GM21737 (cell line): ENCODE results near the gene SLC27A5.
A peak's percentile ranks its signal among the peaks of the same experiment; 100 is the strongest.
"Not testable (repeated sequence)": the region's sequence is repeated elsewhere in the genome, so short reads cannot be mapped to it uniquely, and the experiment has no call there.

Experiments used
- ATAC-seq: cut with Tn5 transposase; IDR thresholded peaks from one replicate; pipeline ENCODE4 v1.9.1; 2021; ENCODE audit warnings: mild to moderate bottlenecking, moderate library complexity; ENCODE audit not compliant: unreplicated experiment

The SLC27A5 gene

DNA sequence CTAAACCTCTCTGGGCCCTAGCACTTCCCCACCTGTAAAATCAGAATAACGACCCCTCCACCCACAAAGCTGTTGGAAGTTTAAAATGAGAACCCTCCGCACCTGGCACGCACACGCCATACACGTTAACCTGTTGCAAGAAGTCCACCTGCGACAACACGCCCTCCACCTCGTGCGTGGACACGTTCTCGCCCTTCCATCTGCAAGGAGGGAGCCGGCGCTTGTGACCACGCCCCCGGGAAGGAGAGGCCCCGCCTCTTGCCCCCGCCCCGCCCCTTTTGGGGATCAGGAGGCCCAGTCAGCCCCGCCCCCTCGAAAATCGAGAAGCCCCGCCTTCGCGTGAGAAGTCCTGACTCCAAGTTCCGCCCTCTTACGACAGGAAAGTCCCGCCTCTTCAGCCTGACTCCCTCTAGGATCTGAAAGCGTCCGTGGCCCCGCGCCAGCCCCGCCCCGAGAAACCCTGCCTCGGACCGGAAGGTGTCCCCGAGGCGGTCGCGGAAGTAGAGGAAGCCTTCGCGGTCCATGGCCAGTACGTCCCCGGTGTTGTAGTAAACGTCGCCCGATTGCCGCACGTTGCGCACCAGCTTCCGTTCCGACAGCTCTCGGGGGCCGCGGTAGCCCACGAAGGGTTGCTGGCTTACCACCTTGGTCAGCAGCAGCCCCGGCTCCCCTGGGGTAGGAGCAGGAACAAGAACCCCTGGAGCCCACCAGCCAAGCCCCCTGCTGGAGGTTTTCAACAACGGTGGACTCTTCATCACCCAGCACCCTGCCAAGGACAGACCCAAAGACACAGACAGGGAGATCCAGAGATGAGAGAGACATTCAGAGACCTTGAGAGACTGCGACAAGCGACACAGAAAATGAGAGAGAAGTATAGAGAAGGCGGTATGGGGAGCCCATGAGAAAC, 12.5 kb downstream of the SLC27A5 start:
- peak; percentile 85 for ATAC-seq

DNA sequence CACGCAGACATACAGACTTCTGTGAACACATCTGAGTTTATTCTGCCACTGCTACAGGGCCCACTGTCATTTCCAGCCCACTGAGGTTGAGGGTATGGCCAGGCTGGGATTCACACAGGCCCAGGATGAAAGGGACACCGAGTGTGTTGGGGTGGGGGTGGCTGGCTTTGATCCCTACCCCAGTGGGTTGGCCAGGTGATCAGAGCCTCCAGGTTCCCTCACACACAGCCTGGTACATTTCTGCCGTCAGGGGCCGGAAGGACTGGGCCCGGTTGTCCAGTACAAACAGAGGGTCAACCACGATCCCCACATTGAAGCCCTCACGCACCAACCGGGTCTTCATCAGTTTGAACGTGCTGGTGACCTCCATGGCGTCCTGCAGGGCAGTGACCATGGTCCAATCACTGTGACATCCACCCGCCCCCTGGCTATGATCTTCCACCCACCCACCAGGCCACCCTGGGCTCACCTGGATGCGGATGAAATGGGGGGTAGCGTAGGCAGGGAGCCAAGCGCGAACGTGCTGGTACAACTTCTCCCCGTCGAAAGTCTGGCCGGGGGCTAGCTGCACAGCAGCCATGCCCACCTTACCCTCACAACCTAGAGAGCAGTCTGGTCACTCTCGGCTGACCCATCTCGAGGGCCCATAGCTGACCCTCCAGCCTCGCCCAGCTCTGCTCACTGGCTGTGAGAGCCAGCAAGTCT, 13.3 kb downstream of the SLC27A5 start:
- ATAC-seq = no peak

DNA sequence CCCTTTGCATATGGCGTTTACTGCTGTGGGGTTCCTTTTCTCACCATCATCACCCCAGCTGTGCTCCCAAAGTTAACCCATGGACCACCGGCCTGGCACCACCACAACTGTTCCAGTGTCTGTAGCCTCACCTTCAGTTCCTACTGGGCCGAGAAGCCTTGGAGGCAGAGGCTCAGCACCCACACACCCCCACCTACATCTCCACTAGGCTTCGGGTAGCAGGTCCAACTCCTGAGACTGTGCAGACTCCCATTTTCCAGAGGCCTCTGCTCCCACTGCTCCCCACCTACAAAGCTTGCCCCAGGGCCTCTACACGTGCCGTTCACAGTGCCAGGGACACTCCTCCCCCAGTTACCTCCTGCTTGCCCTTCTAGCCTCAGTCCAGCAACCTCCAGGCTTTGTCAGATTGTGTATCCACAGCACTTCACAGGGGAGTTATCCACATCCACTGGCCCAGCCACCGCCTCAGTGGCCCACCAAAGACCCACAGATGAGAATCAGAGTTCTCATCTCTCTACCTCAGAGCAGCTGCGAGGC, 14.1 kb downstream of the SLC27A5 start:
- no peak for ATAC-seq

DNA sequence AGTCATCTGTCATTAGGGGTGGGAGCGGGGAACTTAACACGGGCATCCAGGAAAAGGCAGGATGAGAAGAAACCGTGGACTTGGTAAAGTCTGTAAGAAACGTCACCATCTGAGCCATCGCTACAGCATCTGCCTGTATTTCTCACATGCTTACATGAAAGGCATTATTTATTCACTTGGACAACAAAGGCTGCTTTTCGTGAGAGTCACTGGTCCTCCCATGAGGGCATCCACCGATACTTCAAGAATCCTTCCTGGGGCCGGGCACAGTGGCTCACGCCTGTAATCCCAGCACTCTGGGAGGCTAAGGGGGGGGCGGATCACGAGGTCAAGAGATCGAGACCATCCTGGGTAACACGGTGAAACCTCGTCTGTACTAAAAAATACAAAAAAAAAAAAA, 19.5 kb downstream of the SLC27A5 start:
- no peak for ATAC-seq

DNA sequence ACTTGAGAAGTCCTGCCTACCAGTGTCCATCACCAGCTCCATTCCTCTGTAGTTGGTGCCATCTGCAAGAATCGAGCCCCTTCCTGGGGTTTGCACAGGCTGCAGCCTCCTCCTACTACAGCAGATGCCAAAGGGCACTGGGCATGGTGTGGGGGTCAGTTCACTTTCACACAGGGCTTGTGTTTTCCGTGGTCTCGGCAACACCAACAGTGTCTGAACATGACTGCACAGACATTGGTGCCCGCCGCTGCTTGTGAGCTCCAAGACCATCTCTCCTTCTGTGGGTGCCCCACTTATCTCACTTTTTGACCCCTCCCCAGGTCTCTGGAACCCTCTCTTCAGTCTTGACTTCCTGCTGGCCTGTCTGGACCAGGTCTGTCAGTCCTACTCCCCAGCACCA, 20.4 kb downstream of the SLC27A5 start:
- no peak for ATAC-seq

DNA sequence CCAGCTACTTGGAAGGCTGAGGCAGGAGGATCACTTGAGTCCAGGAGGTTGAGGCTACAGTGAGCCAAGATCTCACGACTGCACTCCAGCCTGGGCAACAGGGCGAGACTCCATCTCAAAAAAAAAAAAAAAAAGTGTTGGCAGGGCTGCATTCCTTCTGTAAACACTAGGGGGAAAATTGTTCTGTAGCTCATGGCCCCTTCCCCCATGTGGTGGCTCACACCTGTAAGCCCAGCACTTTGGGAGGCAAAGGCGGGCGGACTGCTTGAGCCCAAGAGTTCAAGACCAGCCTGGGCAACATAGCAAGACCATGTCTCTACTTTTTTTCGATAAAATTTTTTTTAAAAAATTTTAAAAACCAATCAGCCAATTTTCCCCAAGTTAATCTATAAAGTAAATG, 27.4 kb downstream of the SLC27A5 start:
- ATAC-seq = not testable (repeated sequence)

DNA sequence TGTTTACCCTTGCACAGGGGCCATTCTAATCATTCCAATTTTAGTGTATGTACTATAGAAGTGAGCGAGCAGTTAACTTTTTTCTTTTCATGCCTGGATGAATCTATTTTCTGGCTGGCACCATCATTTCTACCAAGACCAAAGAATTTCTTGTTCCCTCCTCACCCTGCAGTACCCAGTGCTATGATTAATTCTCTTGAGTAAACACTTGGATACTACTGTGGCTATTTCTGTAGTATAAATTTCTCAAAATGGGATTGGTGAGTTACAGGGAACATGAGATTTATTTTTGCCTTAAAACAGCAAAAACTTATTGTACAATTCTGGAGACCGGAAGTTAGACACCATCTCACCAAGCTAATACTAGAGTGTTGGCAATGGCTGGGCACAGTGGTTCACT, 28.0 kb downstream of the SLC27A5 start:
- ATAC-seq = no peak

DNA sequence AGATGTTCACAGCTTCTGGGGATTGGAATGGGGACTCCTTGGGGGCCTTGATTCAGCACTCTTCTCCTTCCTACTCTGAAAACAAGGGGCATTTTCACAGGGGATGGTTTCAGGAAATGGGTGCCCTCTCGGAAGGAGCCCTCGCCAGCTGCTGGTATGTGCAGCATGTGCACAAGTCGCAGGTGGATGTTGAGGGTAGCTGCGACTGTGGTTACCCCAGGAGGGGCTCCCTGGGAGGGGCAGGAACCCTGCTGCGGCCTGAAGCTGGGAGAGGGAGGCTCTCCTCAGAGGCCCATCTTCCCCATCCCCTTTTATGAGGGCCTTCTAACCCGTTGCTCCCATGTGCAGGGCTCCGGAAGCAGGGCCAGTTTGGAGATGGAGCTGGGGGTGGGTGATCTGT, 29.4 kb downstream of the SLC27A5 start:
- no peak for ATAC-seq

DNA sequence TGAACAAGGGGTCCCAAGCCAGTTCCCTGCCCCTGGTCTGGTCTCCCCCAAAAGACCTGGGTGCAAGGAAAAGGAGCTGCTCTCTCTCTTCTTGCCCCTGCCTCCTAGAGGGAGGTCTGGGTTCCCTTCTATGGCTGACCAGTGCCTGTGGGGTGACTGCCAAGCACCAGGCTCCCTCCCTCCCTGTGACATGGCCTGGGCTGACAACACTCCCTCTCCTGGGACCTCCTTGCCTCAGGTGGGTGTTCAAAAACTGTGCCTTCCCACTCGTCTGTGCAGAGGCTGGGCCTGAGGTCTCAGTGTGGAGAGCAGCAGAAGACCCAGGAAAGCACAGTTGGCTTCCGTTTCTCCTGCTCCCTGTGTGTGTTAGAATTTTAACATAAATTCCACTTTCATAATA, 31.0 kb downstream of the SLC27A5 start:
- no peak for ATAC-seq

DNA sequence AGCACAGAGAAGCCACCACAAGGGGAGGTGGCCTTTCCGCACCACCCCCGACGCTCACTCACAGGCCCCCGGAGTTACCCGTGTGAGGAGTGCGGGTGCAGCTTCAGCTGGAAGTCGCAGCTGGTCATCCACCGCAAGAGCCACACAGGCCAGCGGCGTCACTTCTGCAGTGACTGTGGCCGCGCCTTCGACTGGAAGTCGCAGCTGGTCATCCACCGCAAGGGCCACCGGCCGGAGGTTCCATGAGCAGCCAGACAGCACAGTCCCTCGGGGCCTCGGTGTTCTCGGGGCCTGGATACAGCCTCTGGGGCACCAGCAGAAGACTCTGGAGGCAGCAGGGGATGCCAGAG, 31.3 kb downstream of the SLC27A5 start:
- ATAC-seq = no peak

DNA sequence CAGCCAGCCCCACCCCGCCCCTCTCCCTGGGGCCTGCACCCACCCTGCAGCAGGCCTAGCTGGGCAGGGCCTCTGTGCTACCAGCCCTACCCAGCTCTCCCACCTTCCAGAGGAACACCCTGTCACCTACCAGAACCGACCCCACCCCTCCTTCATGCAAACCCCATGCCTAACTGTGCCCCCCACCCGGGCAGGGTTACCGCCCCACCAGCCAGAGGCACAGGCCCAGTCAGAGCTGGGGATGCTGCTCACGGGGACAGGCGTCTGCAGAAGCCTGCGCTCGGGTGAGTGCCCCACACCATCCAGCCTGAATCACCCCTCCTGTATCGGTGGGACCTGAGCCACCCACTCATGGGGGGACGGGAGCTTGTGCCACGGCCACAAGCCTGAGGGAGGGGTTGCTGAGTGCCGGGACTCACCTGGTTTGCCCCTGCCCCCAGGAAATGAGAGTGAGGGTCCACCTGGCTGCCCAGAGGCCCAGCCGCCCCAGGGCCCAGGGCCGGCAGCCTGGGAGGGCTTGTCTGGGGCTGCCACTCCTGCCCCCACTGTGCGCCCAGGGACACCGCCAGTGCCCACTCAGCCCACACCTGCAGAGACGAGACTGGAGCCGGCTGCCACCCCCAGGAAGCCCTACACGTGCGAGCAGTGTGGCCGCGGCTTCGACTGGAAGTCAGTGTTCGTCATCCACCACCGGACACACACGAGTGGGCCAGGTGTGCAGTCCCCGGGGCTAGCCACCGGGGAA, 31.9 kb downstream of the SLC27A5 start:
- no peak for ATAC-seq

DNA sequence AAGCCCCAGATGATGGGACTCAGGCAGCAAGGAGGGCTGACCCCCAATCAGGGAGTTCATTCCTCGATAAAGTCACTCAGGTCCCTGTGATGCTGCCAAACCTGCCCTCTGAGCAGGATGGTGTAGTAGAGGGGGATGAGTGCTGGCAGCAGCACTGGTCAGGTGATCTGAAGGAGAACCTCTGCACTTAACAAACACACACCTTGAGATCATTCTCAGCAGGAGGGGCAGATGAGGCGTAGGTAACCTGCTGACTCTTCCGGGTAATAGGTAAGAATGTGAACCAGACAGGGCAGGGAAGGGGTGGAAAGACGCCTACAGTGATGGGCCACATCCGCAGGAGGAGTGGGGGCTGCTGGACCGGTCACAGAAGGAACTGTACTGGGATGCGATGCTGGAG, 32.5 kb downstream of the SLC27A5 start:
- ATAC-seq = no peak

DNA sequence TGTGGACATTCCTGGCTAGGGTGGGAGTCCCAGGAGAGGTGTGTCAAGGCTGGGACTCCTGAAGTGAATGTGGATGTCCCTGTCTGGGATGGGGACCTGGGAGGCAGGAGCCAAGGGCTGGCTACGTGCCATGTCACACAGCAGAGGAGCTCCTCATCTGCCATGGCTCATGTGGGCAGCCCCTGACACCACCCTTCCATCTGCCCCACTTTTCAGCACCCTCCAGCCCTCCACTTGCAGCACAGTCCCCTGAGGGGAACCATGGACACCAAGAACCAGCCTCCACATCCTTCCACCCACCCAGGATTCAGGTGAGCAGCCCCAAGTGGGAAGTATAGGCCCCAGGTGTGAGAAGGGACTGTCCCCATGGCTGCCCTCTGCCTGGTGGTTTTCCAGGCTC, 33.9 kb downstream of the SLC27A5 start:
- no peak for ATAC-seq

DNA sequence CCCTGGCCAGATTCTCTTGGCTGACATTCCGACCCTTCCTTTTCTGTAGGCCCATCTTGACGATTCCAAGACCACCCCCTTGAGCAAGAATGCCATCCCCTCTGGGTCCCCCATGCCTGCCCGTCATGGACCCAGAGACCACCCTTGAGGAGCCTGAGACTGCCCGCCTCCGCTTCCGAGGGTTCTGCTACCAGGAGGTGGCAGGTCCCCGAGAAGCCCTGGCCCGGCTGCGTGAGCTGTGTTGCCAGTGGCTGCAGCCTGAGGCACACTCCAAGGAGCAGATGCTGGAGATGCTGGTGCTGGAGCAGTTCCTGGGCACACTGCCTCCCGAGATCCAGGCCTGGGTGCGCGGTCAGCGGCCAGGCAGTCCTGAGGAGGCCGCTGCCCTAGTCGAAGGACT, 34.7 kb downstream of the SLC27A5 start:
- no peak for ATAC-seq

DNA sequence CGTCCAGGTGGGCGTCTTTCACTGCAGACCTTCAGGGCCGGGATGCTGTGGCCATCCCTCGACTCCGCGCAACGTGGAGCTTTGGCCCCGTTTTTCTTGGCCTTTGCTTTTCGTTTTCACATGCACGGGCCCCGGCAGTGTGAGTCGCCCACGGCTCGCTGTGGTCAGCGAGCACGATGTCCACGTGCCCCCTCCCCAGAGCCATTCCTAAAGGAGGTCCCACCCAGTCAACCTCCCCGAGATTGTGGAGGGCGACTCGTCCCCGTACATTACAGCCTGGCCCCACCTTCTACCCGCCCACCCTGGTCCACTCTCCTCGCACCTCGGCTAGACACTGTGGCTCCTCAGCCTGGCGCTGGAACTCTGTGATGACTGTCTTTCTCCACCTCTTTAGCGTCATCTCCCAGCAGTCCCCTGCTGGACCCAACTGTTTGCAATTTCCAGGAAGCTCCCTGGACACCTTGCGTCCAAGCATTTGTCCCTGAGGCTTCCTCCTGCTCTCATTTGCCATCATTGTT, 35.2 kb downstream of the SLC27A5 start:
- ATAC-seq = no peak

DNA sequence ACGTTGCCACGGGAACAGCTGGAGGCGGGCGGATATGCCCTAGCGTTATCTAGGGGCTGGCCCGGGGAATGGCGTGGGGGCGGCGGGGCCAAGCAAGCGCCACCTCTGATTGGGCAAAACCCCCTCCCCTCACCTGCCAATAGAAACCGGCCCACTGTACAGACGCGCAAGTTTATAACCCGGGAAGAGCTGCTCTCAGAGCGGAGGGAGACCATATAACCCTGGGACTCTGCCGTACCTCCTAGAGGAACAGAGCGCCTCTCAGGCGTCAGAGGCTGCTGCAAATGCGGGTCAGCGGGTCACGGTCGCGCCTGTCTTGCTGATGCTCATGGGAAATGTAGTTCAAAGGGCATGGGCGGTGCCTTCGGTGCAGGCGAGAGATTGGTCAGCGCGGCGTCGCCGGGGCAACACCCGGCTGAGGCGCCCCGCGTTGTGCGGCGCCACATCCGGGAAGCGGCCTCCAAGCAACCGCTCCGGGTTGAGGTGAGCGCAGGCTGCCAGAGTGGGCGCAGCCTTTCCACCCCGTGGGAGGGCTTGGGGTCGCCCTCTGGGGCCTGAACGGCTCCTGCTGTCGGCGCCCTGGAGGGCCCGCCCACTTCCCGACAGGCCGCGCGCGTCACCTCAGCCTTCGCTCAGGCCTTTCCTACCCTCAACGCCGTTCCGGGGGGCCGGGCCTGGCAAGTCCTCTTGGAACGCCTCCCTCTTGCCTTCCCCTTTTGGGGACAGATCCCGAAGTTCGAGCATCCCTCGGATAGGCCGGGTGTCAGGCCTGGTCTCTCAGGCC, 35.9 kb downstream of the SLC27A5 start, which contains the start of gene ZNF446:
Gene ZNF446, plus strand, starts transcription at position 639 of the 784 bp plus-strand sequence. CDS start 867 bp downstream, outside the sequence.
- ATAC-seq = peak; percentile 71

DNA sequence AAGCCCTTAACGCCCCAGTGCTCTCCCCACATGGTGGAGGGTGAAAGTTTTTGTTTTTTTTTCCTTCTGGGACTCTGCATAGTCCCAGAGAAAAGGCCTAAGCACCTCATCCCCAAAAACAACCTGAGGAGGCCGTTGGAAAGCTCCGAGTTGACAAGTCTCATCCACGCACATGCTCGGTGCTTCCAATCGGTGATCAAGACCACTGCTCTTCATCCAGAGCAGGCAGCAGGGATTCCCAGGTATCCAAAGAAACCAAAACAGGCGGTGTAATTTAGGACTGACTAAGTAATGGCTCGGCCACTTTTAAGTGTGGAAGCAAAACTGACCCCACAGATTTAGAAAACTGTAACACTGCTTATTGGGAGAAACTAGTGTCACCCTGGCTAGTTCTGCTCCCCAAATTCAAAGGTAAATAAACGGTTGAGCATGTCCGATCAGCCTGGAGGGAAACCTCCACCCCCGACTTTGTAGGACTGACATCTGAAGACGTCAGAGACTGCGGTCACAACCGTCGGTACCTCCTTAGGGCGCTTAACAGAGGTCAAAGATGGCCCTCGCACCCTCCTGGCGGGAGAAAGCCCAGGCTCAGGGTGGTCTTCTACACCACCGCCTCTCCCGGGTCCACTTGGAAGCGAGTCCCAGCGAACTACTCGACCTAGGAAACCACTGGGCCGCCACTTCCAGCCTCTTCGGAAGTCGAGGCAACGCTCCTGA, 36.6 kb downstream of the SLC27A5 start:
- ATAC-seq = no peak

DNA sequence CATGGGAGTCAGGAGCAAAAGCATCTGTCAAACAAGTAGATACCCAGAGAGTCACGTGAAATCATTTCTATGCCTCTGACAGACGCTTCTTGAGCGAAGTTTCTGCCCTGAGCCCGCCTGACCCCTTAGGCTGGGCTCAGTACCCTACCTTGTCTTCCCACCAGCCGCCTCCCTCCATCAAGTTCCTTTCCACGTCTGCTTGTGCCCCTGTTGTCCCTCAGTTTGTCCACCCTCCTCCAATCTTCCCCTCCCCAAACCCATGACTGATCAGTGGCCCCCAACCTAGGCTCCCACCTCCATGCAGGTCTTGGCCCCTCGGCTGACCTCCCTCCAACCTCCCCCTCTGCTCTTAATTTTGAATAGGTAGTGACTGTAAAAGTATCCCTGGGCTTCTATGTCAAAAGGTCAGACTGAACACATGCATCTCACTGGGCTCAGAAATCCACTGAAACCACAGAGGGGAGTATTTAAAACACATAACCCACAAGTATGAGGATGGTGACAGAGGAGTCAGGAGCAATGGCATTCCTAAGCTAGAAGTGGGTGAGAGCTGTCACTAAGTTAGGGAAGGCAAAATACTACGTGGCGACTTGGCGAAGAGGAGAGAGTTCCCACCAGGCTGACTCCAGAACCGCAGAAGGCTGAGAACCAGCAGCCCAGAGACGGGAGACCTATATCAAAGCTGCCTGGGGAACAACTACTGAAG, 37.3 kb downstream of the SLC27A5 start:
- ATAC-seq = no peak

DNA sequence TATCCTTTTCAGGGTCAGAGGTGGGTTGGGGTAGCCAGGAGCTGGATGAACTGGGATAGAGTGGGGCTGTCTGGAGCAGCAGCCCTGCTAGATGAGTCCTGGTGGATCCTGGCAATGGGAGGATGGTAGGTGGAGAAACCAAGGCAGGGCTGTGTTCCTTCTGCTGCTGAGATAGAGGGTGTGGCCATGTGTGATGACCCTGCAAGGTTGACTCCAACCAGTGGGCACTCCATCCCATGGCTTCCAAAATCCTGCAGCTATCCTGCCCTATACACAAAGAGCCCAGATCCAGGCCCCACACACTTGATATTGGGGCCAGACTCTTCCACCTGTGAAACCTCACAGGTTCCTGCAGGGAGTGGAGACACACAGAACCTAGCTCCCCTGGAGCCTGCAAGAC, 38.0 kb downstream of the SLC27A5 start:
- ATAC-seq = no peak
